IgD-negative memory B cell (primary cell): ENCODE measurements around the gene ZNF296. TPM values are rescaled to one million over a fixed set of nuclear protein-coding genes. Genes with fewer than 3 reads are reported as not detected.
"Not testable (repeated sequence)": the region's sequence is repeated elsewhere in the genome, so short reads cannot be mapped to it uniquely, and the experiment has no call there.

ENCODE experiments used
- H3K27ac Mint-ChIP-seq, 3 donors: one replicate each; pipeline ENCODE4 v1.8.0; 2020 to 2022; ENCODE audit warnings: mild to moderate bottlenecking in 3 of 3, mixed read lengths in 3 of 3, moderate library complexity in 1 of 3
- H3K27me3 Mint-ChIP-seq: one replicate; pipeline ENCODE4 v1.8.0; 2021; ENCODE audit warnings: mixed read lengths
- H3K36me3 Mint-ChIP-seq: one replicate; pipeline ENCODE4 v1.8.0; 2020; ENCODE audit warnings: mild to moderate bottlenecking, mixed read lengths
- H3K4me1 Mint-ChIP-seq, 3 donors: one replicate each; pipeline ENCODE4 v1.8.0; 2020 to 2022; ENCODE audit warnings: mixed read lengths in 3 of 3, mild to moderate bottlenecking in 1 of 3
- H3K4me3 Mint-ChIP-seq, 4 donors: one replicate each; pipeline ENCODE4 v1.8.0; 2020 to 2022; ENCODE audit warnings: mild to moderate bottlenecking in 4 of 4, mixed read lengths in 4 of 4, moderate library complexity in 3 of 4
- H3K9me3 Mint-ChIP-seq, 3 donors: one replicate each; pipeline ENCODE4 v1.8.0; 2020 to 2021; ENCODE audit warnings: mixed read lengths in 3 of 3, mild to moderate bottlenecking in 1 of 3
- polyA plus RNA-seq: library from polyadenylated mRNA; unstranded; fragments of 300-500 nt; fragmentation: Illumina TruSeq; gene quantifications from one replicate; pipeline ENCODE4 v1.2.3, GENCODE V29; 2021

The ZNF296 gene
- polyA plus RNA-seq, 1 donor from 2014 or later, result 74.4 TPM

GRCh38 chr19:45112111-45112827, 36.0 kb upstream of the ZNF296 start:
- Mint-ChIP-seq H3K4me3 (no peak overlapping the region), H3K9me3 (no peaks in the 10 kb centered on the region), H3K27me3 (no peaks in the 10 kb centered on the region), H3K4me1 (peaks cover 11 to 26% (median 18%) of the 10 kb centered on the region in 3 donors), H3K27ac (peak overlapping the region in 1 of 3 donors; percentile 71), H3K36me3 (no peaks in the 10 kb centered on the region)

- H3K9me3 Mint-ChIP-seq, result no peaks in the 10 kb centered on the region
- H3K27me3 Mint-ChIP-seq, result no peaks in the 10 kb centered on the region
- H3K36me3 Mint-ChIP-seq, result no peaks in the 10 kb centered on the region
- no peak overlapping the region for H3K4me3 Mint-ChIP-seq
- no peak overlapping the region for H3K27ac Mint-ChIP-seq
- H3K4me1 Mint-ChIP-seq, result peaks cover 5 to 23% (median 11%) of the 10 kb centered on the region in 3 donors
These were observed 34.6 kb upstream of the ZNF296 start for GRCh38 chr19:45110851-45111266.

DNA sequence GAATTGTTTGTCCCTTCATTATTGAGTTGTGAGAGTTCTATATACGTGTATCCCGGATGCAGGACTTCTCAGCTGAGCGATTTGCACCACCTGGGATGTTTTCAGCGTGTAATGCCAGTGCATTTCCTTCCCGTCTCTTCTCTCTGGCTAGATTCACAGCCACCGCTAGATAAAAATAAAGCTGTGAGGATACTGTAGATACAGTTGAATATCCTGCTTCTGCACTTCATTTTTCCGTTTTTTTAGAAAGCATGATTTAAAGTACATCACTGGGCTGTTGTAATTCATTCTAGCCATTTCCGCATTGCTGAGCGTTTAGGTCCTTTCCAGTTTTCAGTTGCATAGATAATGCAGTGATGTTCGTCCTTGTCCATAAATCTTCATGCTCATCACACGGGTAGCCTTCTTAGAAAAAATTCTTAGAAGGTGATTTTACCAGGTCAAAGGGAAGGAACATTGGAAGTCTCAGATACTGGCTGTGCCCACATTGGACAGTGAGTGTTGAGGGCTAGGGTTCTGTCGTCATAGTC, 31.4 kb upstream of the ZNF296 start:
- Mint-ChIP-seq H3K27ac (peak overlapping the region in 1 of 3 donors; percentile 39), H3K36me3 (no peaks in the 10 kb centered on the region), H3K27me3 (no peaks in the 10 kb centered on the region), H3K4me3 (peak overlapping the region in 1 of 4 donors; percentile 33), H3K4me1 (peaks cover 23 to 31% (median 28%) of the 10 kb centered on the region in 3 donors), H3K9me3 (no peaks in the 10 kb centered on the region)

DNA sequence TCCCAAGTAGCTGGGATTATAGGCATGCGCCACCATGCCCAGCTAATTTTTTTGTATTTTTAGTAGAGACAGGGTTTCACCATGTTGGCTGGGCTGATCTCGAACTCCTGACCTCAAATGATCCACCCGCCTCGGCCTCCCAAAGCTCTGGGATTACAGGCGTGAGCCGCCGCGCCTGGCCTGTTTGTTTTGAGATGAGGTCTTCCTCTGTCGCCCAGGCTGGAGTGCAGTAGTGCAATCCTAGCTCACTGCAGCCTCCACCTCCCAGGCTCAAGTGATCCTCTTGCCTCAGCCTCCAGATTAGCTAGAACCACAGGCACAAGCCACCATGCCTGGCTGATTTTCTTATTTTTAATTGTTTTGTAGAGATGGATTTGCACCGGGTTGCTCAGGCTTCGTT, 30.1 kb upstream of the ZNF296 start:
- H3K4me3 Mint-ChIP-seq, H3K9me3 Mint-ChIP-seq, H3K27ac Mint-ChIP-seq, H3K27me3 Mint-ChIP-seq, H3K36me3 Mint-ChIP-seq: not testable (repeated sequence)
- H3K4me1 Mint-ChIP-seq, result peaks cover 23 to 34% (median 28%) of the 10 kb centered on the region in 3 donors

DNA sequence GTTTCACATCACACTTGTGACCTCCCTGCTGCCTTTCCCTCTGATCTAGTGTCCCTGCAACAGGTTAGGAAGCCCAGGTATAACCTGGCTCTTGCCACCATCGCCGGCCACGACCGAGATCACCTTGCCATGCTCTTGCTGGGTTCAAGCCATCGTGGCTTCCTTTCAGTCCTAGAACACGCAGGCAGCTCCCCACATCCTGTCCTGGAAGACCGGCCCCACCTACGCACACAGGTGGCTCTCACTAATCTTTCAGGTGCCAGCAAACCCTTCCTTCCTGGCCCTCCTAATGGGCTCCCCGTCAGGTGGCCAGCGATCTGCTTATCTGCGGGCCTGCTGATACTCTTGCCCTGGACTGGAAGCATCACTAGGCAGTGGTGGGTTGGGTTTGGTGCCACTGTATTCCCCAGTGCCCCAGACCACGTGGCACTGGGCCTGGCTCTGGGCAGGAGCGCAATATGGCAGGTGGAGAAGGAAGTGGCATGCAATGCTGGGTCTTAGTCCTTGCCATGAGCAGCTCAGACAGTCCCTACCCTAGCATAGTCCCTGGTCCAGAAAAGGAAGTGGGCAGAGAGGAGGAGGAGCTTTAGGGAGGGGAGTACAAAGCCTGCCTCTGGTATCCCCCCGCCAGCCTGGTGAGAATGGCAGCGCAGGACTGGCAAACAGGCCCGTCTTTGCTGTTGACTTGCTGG, 28.5 kb upstream of the ZNF296 start:
- H3K4me1 Mint-ChIP-seq, result peaks cover 26 to 34% (median 32%) of the 10 kb centered on the region in 3 donors
- peaks cover 2% of the 10 kb centered on the region for H3K36me3 Mint-ChIP-seq
- H3K4me3 Mint-ChIP-seq, result peak overlapping the region; percentile 51 to 83 (median 69)
- no peaks in the 10 kb centered on the region for H3K27me3 Mint-ChIP-seq
- no peaks in the 10 kb centered on the region for H3K9me3 Mint-ChIP-seq
- peak overlapping the region; percentile 48 to 81 (median 50) for H3K27ac Mint-ChIP-seq

DNA sequence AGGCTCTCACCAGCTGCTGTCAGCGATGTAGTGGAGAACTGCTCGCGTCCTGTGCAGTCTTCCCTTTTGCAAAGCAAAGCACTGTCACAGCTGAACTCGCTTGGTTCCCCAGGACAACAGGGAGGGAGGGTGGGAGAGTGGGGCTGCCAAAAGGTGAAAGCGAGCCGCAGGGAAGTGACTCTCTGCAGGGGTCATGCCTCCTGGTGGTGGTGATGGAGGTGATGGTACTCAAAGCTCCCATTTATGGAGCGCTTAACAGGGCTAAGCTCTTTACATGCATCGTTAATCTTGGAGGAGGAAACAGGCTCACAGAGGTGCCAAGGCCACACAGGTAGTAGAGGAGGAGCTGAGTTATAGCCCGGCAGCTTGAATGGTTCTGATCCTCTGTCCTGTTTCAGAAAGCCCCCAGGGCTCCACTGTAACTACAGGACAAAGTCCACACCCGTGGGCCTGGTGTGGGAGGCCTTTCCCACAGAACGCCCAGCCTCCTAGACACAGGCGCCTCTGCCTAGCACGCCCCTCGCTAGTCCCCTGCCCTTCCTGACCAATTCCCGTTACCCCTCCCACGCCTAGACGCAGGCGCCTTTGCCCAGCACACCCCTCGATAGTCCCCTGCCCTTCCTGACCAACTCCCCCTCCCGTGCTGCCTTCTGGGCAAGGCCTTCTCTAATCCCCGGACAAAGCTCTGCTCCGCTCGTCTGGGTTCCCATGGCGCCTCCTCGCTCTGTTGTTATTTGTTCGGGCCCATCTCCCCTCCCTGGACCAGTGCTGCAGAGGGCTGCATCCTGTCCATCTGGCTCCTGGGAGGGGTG, 27.4 kb upstream of the ZNF296 start:
- H3K27ac Mint-ChIP-seq, result peak overlapping the region; percentile 78 to 93 (median 92)
- H3K4me3 Mint-ChIP-seq, result peak overlapping the region; percentile 72 to 88 (median 77)
- no peaks in the 10 kb centered on the region for H3K9me3 Mint-ChIP-seq
- H3K27me3 Mint-ChIP-seq, result no peaks in the 10 kb centered on the region
- H3K4me1 Mint-ChIP-seq, result peaks cover 23 to 36% (median 30%) of the 10 kb centered on the region in 3 donors
- H3K36me3 Mint-ChIP-seq, result peaks cover 2% of the 10 kb centered on the region

DNA sequence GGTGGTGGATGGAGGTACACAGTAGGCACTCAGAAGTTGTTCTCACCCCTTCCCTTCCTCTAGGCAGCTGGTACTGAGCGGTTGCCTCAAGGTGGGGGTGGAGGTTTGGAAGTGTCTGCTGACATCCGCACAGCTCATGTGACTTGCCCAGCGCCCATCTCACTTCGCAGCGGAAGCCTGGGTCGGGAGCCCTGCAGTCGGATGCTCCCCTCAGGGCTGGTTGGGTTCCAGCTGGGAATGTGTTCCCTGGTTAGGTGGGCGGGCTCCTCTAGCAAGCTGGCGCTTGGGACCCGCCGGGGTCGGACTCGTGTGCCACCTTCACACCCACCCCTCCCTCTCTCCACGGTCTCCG, 26.9 kb upstream of the ZNF296 start:
- peaks cover 2% of the 10 kb centered on the region for H3K36me3 Mint-ChIP-seq
- peak overlapping the region in 2 of 3 donors; percentile 78 to 93 for H3K27ac Mint-ChIP-seq
- H3K4me3 Mint-ChIP-seq, result peak overlapping the region; percentile 72 to 88 (median 77)
- H3K9me3 Mint-ChIP-seq, result no peaks in the 10 kb centered on the region
- H3K27me3 Mint-ChIP-seq, result no peaks in the 10 kb centered on the region
- peaks cover 26 to 39% (median 30%) of the 10 kb centered on the region in 3 donors for H3K4me1 Mint-ChIP-seq

DNA sequence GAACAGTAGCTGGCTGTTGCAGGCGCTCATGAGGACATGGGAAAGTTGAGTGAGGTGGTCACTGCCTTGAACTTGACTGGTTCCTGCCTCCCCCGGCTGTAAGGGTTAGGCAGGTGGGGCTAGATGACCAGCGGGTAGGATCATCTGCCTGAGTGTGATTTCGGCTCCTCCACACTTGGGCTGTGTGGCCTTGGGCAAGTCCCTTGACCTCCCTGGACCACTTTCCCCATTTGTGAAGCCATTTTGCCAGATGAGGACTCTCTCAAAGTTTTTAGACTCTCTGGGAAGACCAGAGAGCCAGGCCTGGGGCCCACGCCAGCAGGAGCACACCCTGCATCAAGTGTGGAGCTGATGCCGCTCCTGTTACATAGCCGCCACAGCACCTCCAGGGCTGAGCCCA, 26.2 kb upstream of the ZNF296 start:
- Mint-ChIP-seq H3K27ac (no peak overlapping the region), H3K4me1 (peaks cover 24 to 46% (median 26%) of the 10 kb centered on the region in 3 donors), H3K36me3 (peaks cover 2% of the 10 kb centered on the region), H3K9me3 (no peaks in the 10 kb centered on the region), H3K27me3 (no peaks in the 10 kb centered on the region), H3K4me3 (peak overlapping the region in 1 of 4 donors; percentile 51)

DNA sequence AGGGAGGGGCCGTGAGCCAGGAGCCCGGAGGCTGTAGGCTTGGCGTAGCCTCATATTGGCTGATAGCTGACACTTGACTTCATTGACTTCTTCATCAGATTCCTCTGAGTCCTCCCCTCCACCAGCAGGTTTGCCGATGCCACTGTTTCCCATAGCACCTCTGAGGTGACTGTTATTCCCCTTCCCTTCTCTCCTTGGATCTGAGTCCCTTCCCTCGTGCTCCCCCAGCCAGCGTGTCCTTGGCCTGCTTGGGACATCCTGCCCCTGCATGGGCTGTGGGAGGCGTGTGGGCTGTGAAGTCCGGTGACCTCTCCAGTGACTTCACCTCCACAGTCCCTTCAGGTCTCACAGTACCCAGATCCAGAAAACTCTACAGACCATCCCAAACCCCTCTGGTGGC, 25.5 kb upstream of the ZNF296 start:
- H3K27me3 Mint-ChIP-seq, result no peaks in the 10 kb centered on the region

DNA sequence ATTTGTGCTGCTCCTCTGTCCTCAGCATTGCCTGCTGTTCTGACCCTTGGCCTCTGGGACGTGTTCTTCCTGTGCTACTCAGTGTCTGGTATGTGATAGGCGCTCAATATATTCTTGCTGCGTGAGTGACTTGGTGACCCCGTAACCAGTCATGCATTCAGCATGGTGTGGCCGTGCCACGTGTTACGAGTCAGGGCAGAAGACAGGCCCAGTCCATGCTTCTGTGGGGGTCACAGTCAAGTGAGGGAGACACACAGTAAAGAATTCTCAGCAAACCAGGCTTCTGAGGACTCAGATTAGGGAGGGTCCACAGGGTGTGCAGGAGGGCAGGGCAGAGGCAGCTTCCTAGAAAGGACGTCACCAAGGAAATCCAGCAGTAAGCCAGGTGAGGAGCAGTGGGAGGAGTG, 24.6 kb upstream of the ZNF296 start:
- Mint-ChIP-seq H3K36me3 (peaks cover 2% of the 10 kb centered on the region), H3K4me3 (peak overlapping the region in 2 of 4 donors; percentile 15 to 34), H3K4me1 (peaks cover 32 to 59% (median 36%) of the 10 kb centered on the region in 3 donors), H3K9me3 (no peaks in the 10 kb centered on the region), H3K27ac (peak overlapping the region in 1 of 3 donors; percentile 69), H3K27me3 (no peaks in the 10 kb centered on the region)

More for the DNA sequence above, 25.5 kb upstream of the ZNF296 start:
- peaks cover 2% of the 10 kb centered on the region for H3K36me3 Mint-ChIP-seq
- peak overlapping the region in 1 of 3 donors; percentile 9 for H3K27ac Mint-ChIP-seq
- H3K9me3 Mint-ChIP-seq, result no peaks in the 10 kb centered on the region
- peaks cover 26 to 49% (median 26%) of the 10 kb centered on the region in 3 donors for H3K4me1 Mint-ChIP-seq
- H3K4me3 Mint-ChIP-seq, result no peak overlapping the region

GRCh38 chr19:45100201-45100600, 23.9 kb upstream of the ZNF296 start:
- H3K27me3 Mint-ChIP-seq, result no peaks in the 10 kb centered on the region
- H3K4me1 Mint-ChIP-seq, result peaks cover 30 to 55% (median 38%) of the 10 kb centered on the region in 3 donors
- no peaks in the 10 kb centered on the region for H3K9me3 Mint-ChIP-seq
- H3K36me3 Mint-ChIP-seq, result peaks cover 2% of the 10 kb centered on the region
- H3K4me3 Mint-ChIP-seq, result peak overlapping the region in 1 of 4 donors; percentile 34
- no peak overlapping the region for H3K27ac Mint-ChIP-seq

DNA sequence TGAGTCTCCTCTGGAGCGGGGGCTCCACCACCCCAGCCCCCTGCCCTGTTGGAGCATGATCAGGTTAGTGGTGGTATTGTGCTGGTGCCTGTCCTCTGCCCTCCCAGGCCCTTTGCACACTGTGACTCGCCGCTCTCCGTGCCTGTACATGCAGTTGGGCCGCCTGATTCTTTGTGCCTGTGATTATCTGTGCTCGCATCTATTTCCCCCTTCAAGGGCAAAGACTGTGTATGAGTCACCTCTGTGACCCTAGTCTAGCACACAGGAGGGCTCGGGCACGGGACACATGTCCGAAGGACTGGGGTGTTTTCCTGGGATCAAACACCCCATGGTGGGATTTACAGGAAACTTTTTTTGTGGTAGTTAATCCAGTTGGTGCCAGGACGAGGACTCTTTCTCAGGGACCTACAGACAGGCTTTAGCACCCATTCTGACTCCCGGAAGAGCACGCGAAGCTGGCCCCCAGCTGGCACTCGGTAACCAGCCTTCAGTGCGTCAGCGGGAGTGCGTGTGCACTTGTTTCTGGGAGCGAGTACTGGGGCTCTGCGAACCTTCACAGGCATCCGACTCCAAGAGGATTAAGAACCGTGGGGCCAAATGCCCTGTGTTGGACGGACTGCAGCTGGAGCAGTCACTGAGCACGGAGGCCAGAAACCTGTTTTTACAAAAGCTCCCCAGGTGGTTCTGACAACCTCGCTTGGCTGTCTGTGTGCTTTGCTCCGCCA, 23.4 kb upstream of the ZNF296 start:
- H3K27ac Mint-ChIP-seq, result peak overlapping the region in 1 of 3 donors; percentile 53
- H3K4me1 Mint-ChIP-seq, result peaks cover 30 to 54% (median 33%) of the 10 kb centered on the region in 3 donors
- no peaks in the 10 kb centered on the region for H3K9me3 Mint-ChIP-seq
- H3K36me3 Mint-ChIP-seq, result peaks cover 3% of the 10 kb centered on the region
- no peaks in the 10 kb centered on the region for H3K27me3 Mint-ChIP-seq
- peak overlapping the region in 2 of 4 donors; percentile 13 to 72 for H3K4me3 Mint-ChIP-seq

GRCh38 chr19:45098521-45099466, 22.5 kb upstream of the ZNF296 start:
- peak overlapping the region; percentile 53 to 70 (median 59) for H3K27ac Mint-ChIP-seq

More at GRCh38 chr19:45098521-45099466, 22.5 kb upstream of the ZNF296 start:
- no peaks in the 10 kb centered on the region for H3K9me3 Mint-ChIP-seq
- no peaks in the 10 kb centered on the region for H3K27me3 Mint-ChIP-seq
- H3K4me1 Mint-ChIP-seq, result peaks cover 27 to 53% (median 32%) of the 10 kb centered on the region in 3 donors
- H3K36me3 Mint-ChIP-seq, result peaks cover 3% of the 10 kb centered on the region
- H3K4me3 Mint-ChIP-seq, result peak overlapping the region in 2 of 4 donors; percentile 53 to 68
